ENCODE measurements around the gene PLOD3.
"Not testable (repeated sequence)": the region's sequence is repeated elsewhere in the genome, so short reads cannot be mapped to it uniquely, and the experiment has no call there.

PLOD3 gene

GRCh38 chr7:101217388-101218235, at the start of gene PLOD3, which contains the start of gene ZNHIT1:
TSS of gene PLOD3 (minus strand) at chr7:101217581. CDS start at chr7:101217274, 307 bp downstream.
TSS of gene ZNHIT1 (plus strand) at chr7:101218165. CDS start at chr7:101218196, 31 bp downstream.
- Histone ChIP-seq H3K9ac (ENCODE audit: insufficient read length, low read depth) (peak within 1 kb of the TSS; percentile 90), H3K4me3 (ENCODE audit: insufficient read length, low read depth) (peak within 1 kb of the TSS; percentile 78), H3K36me3 (ENCODE audit: insufficient read depth, insufficient read length, low read length) (peaks cover 41% of the 10 kb centered on the region), H3K27me3 (ENCODE audit: insufficient read depth, insufficient read length) (no peaks in the 10 kb centered on the region), H3K9me3 (ENCODE audit: insufficient read depth, low read length) (no peaks in the 10 kb centered on the region), H3K4me1 (ENCODE audit: insufficient read depth, insufficient read length) (peaks cover 9% of the 10 kb centered on the region)
- TF ChIP-seq ZNF274 (IDR thresholded peaks at IDR 0.05; ENCODE audit: low read depth, low read length) = no peak
- no peak for TF ChIP-seq SUZ12 (IDR thresholded peaks at IDR 0.05; ENCODE audit: extremely low read depth, insufficient read depth, insufficient read length)
- peak; percentile 82 for TF ChIP-seq YY1 (IDR thresholded peaks at IDR 0.05; ENCODE audit: insufficient read depth, insufficient read length)
- peak; percentile 96 for DNase-seq (ENCODE audit: low read depth, low spot score)

GRCh38 chr7:101265622-101266516, 48.5 kb upstream of the PLOD3 start:
- no peak for DNase-seq (ENCODE audit: low read depth, low spot score)
- TF ChIP-seq SUZ12 (IDR thresholded peaks at IDR 0.05; ENCODE audit: extremely low read depth, insufficient read depth, insufficient read length) (no peak), YY1 (IDR thresholded peaks at IDR 0.05; ENCODE audit: insufficient read depth, insufficient read length) (no peak), ZNF274 (IDR thresholded peaks at IDR 0.05; ENCODE audit: low read depth, low read length) (no peak)
- H3K9me3 ChIP-seq (ENCODE audit: insufficient read depth, low read length) = no peaks in the 10 kb centered on the region
- no peaks in the 10 kb centered on the region for H3K36me3 ChIP-seq (ENCODE audit: insufficient read depth, insufficient read length, low read length)
- H3K27me3 ChIP-seq (ENCODE audit: insufficient read depth, insufficient read length) = no peaks in the 10 kb centered on the region
- H3K4me1 ChIP-seq (ENCODE audit: insufficient read depth, insufficient read length) = no peaks in the 10 kb centered on the region
- no peak overlapping the region for H3K4me3 ChIP-seq (ENCODE audit: insufficient read length, low read depth)
- H3K9ac ChIP-seq (ENCODE audit: insufficient read length, low read depth) = no peak overlapping the region

GRCh38 chr7:101264102-101264706, 46.8 kb upstream of the PLOD3 start:
- H3K36me3 ChIP-seq (ENCODE audit: insufficient read depth, insufficient read length, low read length); DNase-seq (ENCODE audit: low read depth, low spot score); H3K27me3 ChIP-seq (ENCODE audit: insufficient read depth, insufficient read length); H3K9ac ChIP-seq (ENCODE audit: insufficient read length, low read depth); H3K4me3 ChIP-seq (ENCODE audit: insufficient read length, low read depth); H3K9me3 ChIP-seq (ENCODE audit: insufficient read depth, low read length); H3K4me1 ChIP-seq (ENCODE audit: insufficient read depth, insufficient read length): not testable (repeated sequence)

GRCh38 chr7:101258243-101258731, 40.9 kb upstream of the PLOD3 start:
- Histone ChIP-seq H3K4me3 (ENCODE audit: insufficient read length, low read depth) (no peak overlapping the region), H3K27me3 (ENCODE audit: insufficient read depth, insufficient read length) (no peaks in the 10 kb centered on the region), H3K9ac (ENCODE audit: insufficient read length, low read depth) (no peak overlapping the region), H3K9me3 (ENCODE audit: insufficient read depth, low read length) (no peaks in the 10 kb centered on the region), H3K4me1 (ENCODE audit: insufficient read depth, insufficient read length) (no peaks in the 10 kb centered on the region), H3K36me3 (ENCODE audit: insufficient read depth, insufficient read length, low read length) (no peaks in the 10 kb centered on the region)
- TF ChIP-seq YY1 (IDR thresholded peaks at IDR 0.05; ENCODE audit: insufficient read depth, insufficient read length) (no peak), ZNF274 (IDR thresholded peaks at IDR 0.05; ENCODE audit: low read depth, low read length) (no peak), SUZ12 (IDR thresholded peaks at IDR 0.05; ENCODE audit: extremely low read depth, insufficient read depth, insufficient read length) (no peak)
- DNase-seq (ENCODE audit: low read depth, low spot score) = no peak

- H3K9me3 ChIP-seq (ENCODE audit: insufficient read depth, low read length) = no peaks in the 10 kb centered on the region
- TF ChIP-seq SUZ12 (IDR thresholded peaks at IDR 0.05; ENCODE audit: extremely low read depth, insufficient read depth, insufficient read length) (no peak), YY1 (IDR thresholded peaks at IDR 0.05; ENCODE audit: insufficient read depth, insufficient read length) (no peak), ZNF274 (IDR thresholded peaks at IDR 0.05; ENCODE audit: low read depth, low read length) (no peak)
- no peaks in the 10 kb centered on the region for H3K27me3 ChIP-seq (ENCODE audit: insufficient read depth, insufficient read length)
- no peak overlapping the region for H3K9ac ChIP-seq (ENCODE audit: insufficient read length, low read depth)
- H3K4me1 ChIP-seq (ENCODE audit: insufficient read depth, insufficient read length) = no peaks in the 10 kb centered on the region
- no peaks in the 10 kb centered on the region for H3K36me3 ChIP-seq (ENCODE audit: insufficient read depth, insufficient read length, low read length)
- H3K4me3 ChIP-seq (ENCODE audit: insufficient read length, low read depth) = no peak overlapping the region
- DNase-seq (ENCODE audit: low read depth, low spot score) = no peak
Observed at GRCh38 chr7:101255796-101256195, 38.4 kb upstream of the PLOD3 start.

- H3K4me3 ChIP-seq (ENCODE audit: insufficient read length, low read depth); H3K9ac ChIP-seq (ENCODE audit: insufficient read length, low read depth); DNase-seq (ENCODE audit: low read depth, low spot score); H3K9me3 ChIP-seq (ENCODE audit: insufficient read depth, low read length); H3K27me3 ChIP-seq (ENCODE audit: insufficient read depth, insufficient read length); H3K4me1 ChIP-seq (ENCODE audit: insufficient read depth, insufficient read length): not testable (repeated sequence)
- peaks cover 14% of the 10 kb centered on the region for H3K36me3 ChIP-seq (ENCODE audit: insufficient read depth, insufficient read length, low read length)
Observed at GRCh38 chr7:101253199-101253598, 35.8 kb upstream of the PLOD3 start.

Measured in NT2/D1 (cell line).